ENCODE results near the gene KMT2D.

- TF ChIP-seq, protein P1, sequence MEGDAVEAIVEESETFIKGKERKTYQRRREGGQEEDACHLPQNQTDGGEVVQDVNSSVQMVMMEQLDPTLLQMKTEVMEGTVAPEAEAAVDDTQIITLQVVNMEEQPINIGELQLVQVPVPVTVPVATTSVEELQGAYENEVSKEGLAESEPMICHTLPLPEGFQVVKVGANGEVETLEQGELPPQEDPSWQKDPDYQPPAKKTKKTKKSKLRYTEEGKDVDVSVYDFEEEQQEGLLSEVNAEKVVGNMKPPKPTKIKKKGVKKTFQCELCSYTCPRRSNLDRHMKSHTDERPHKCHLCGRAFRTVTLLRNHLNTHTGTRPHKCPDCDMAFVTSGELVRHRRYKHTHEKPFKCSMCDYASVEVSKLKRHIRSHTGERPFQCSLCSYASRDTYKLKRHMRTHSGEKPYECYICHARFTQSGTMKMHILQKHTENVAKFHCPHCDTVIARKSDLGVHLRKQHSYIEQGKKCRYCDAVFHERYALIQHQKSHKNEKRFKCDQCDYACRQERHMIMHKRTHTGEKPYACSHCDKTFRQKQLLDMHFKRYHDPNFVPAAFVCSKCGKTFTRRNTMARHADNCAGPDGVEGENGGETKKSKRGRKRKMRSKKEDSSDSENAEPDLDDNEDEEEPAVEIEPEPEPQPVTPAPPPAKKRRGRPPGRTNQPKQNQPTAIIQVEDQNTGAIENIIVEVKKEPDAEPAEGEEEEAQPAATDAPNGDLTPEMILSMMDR (IDR thresholded peaks at IDR 0.05), result no peak
- no peak for TF ChIP-seq POLR2A (IDR thresholded peaks at IDR 0.05)
These were observed 37.9 kb downstream of the KMT2D start for GRCh38 chr12:49022558-49023178.
